Neural progenitor cell (in vitro differentiated cells): ENCODE data around the gene PROSER2. TPM values are rescaled to one million over a fixed set of nuclear protein-coding genes. Genes with fewer than 3 reads are reported as not detected.

Experiments
- DNase-seq: peaks from one replicate; pipeline ENCODE4 v3.0.0-alpha.2; 2016; ENCODE audit warnings: low spot score
- H2AFZ ChIP-seq: fragments of 200-600 bp; sonication (generic); replicated peaks from 2 replicates; pipeline ENCODE4 v1.6.1; 2016; ENCODE audit warnings: antibody characterized with exemption
- H3F3A ChIP-seq: fragments of 200-600 bp; sonication (generic); 2 replicates; pipeline ENCODE4 v1.6.1; 2016; ENCODE audit warnings: antibody characterized with exemption, low read depth
- H3K27ac ChIP-seq: fragments of 200-600 bp; sonication (generic); 2 replicates; pipeline ENCODE4 v1.5.1; 2016; ENCODE audit warnings: mild to moderate bottlenecking
- H3K27me3 ChIP-seq: fragments of 200-600 bp; sonication (generic); 2 replicates; pipeline ENCODE4 v1.6.1; 2016; ENCODE audit warnings: mild to moderate bottlenecking, moderate library complexity
- H3K36me3 ChIP-seq: fragments of 200-600 bp; sonication (generic); 2 replicates; pipeline ENCODE4 v1.5.1; 2016
- H3K4me1 ChIP-seq: fragments of 200-600 bp; sonication (generic); 2 replicates; pipeline ENCODE4 v1.6.1; 2016; ENCODE audit warnings: mixed run types
- H3K4me2 ChIP-seq: fragments of 200-600 bp; sonication (generic); 2 replicates; pipeline ENCODE4 v1.6.1; 2016
- H3K4me3 ChIP-seq: fragments of 200-600 bp; sonication (generic); 2 replicates; pipeline ENCODE4 v1.5.1; 2016
- H3K79me2 ChIP-seq: fragments of 200-600 bp; sonication (generic); 2 replicates; pipeline ENCODE4 v1.6.1; 2016; ENCODE audit warnings: low read depth
- H3K9ac ChIP-seq: fragments of 200-600 bp; sonication (generic); 2 replicates; pipeline ENCODE4 v1.6.1; 2016
- H3K9me3 ChIP-seq: fragments of 200-600 bp; sonication (generic); 2 replicates; pipeline ENCODE4 v1.5.1; 2016; ENCODE audit warnings: low read depth
- H4K20me1 ChIP-seq: fragments of 200-600 bp; sonication (generic); 2 replicates; pipeline ENCODE4 v1.6.1; 2016; ENCODE audit warnings: low read depth
- H3K27ac Mint-ChIP-seq: 3 replicates; pipeline ENCODE4 v1.8.0; 2021; ENCODE audit warnings: mixed read lengths
- H3K27me3 Mint-ChIP-seq: 2 replicates; pipeline ENCODE4 v1.8.0; 2022; ENCODE audit warnings: low read depth, mild to moderate bottlenecking, inconsistent platforms, moderate library complexity, mixed read lengths; ENCODE audit not compliant: insufficient read depth
- H3K36me3 Mint-ChIP-seq: 3 replicates; pipeline ENCODE4 v1.8.0; 2021; ENCODE audit warnings: mixed read lengths
- H3K4me1 Mint-ChIP-seq: 3 replicates; pipeline ENCODE4 v1.8.0; 2021; ENCODE audit warnings: mixed read lengths
- H3K4me3 Mint-ChIP-seq: 3 replicates; pipeline ENCODE4 v1.8.0; 2021; ENCODE audit warnings: mild to moderate bottlenecking, moderate library complexity, mixed read lengths
- H3K9me3 Mint-ChIP-seq: 3 replicates; pipeline ENCODE4 v1.8.0; 2020; ENCODE audit warnings: mixed read lengths
- CTCF ChIP-seq: fragments of 200-600 bp; sonication (generic); IDR thresholded peaks from 2 replicates; pipeline ENCODE4 v1.5.1; 2017; ENCODE audit warnings: antibody characterized with exemption, mild to moderate bottlenecking
- EZH2 ChIP-seq: fragments of 200-600 bp; sonication (generic); IDR thresholded peaks from 2 replicates; pipeline ENCODE4 v1.6.1; 2017; ENCODE audit warnings: antibody characterized with exemption, mild to moderate bottlenecking, moderate library complexity
- EZH2phosphoT487 ChIP-seq: fragments of 200-600 bp; sonication (generic); IDR thresholded peaks from 2 replicates; pipeline ENCODE4 v1.6.1; 2017; ENCODE audit warnings: antibody characterized with exemption
- total RNA-seq: library from RNA; depleted of rRNA; stranded (reverse); fragments of >200 nt; gene quantifications from 2 replicates; pipeline ENCODE4 v1.2.3, GENCODE V29; 2015; ENCODE audit warnings: low replicate concordance

PROSER2 gene
- total RNA-seq, 1 donor from 2014 or later: 2.3 TPM

GRCh38 chr10:11795101-11795920 lies 27.8 kb upstream of the PROSER2 start:
- Histone ChIP-seq H4K20me1 (no peaks in the 10 kb centered on the region), H3K9me3 (no peaks in the 10 kb centered on the region), H3K4me3 (no peak overlapping the region), H3F3A (peaks cover 29% of the 10 kb centered on the region), H3K4me2 (no peak overlapping the region), H3K4me1 (peaks cover 8% of the 10 kb centered on the region), H2AFZ (no peak overlapping the region), H3K79me2 (no peaks in the 10 kb centered on the region), H3K27ac (no peak overlapping the region), H3K36me3 (no peaks in the 10 kb centered on the region), H3K9ac (no peak overlapping the region), H3K27me3 (no peaks in the 10 kb centered on the region)
- TF ChIP-seq EZH2phosphoT487 (no peak), CTCF (no peak), EZH2 (no peak)
- Mint-ChIP-seq H3K9me3 (peaks cover 17% of the 10 kb centered on the region), H3K27me3 (peaks cover 4% of the 10 kb centered on the region), H3K4me1 (peaks cover 25% of the 10 kb centered on the region), H3K27ac (no peak overlapping the region), H3K36me3 (no peaks in the 10 kb centered on the region), H3K4me3 (no peak overlapping the region)
- DNase-seq: no peak

GRCh38 chr10:11796474-11796873 lies 26.7 kb upstream of the PROSER2 start:
- no peak overlapping the region for H3K4me3 ChIP-seq
- no peak overlapping the region for H3K27ac ChIP-seq
- no peaks in the 10 kb centered on the region for H3K79me2 ChIP-seq

GRCh38 chr10:11797281-11797680 lies 25.9 kb upstream of the PROSER2 start:
- Mint-ChIP-seq H3K4me1 (peaks cover 25% of the 10 kb centered on the region), H3K27me3 (peaks cover 4% of the 10 kb centered on the region), H3K27ac (peak overlapping the region; percentile 50), H3K9me3 (peaks cover 15% of the 10 kb centered on the region), H3K36me3 (no peaks in the 10 kb centered on the region), H3K4me3 (no peak overlapping the region)
- no peak overlapping the region for H3K27ac ChIP-seq
- no peaks in the 10 kb centered on the region for H3K27me3 ChIP-seq
- no peak overlapping the region for H2AFZ ChIP-seq
- H3K9ac ChIP-seq: no peak overlapping the region
- H3K4me2 ChIP-seq: no peak overlapping the region
- H3F3A ChIP-seq: peaks cover 29% of the 10 kb centered on the region
- H3K79me2 ChIP-seq: no peaks in the 10 kb centered on the region
- H3K36me3 ChIP-seq: no peaks in the 10 kb centered on the region
- no peaks in the 10 kb centered on the region for H4K20me1 ChIP-seq
- no peaks in the 10 kb centered on the region for H3K9me3 ChIP-seq
- peaks cover 8% of the 10 kb centered on the region for H3K4me1 ChIP-seq
- TF ChIP-seq CTCF (no peak), EZH2phosphoT487 (no peak), EZH2 (no peak)
- no peak overlapping the region for H3K4me3 ChIP-seq
- DNase-seq: no peak

More at GRCh38 chr10:11796474-11796873, 26.7 kb upstream of the PROSER2 start:
- TF ChIP-seq EZH2 (no peak), EZH2phosphoT487 (no peak), CTCF (no peak)
- peaks cover 25% of the 10 kb centered on the region for H3K4me1 Mint-ChIP-seq
- Histone ChIP-seq H3K27me3 (no peaks in the 10 kb centered on the region), H3K9me3 (no peaks in the 10 kb centered on the region), H3F3A (peaks cover 29% of the 10 kb centered on the region), H3K9ac (no peak overlapping the region), H4K20me1 (no peaks in the 10 kb centered on the region), H3K36me3 (no peaks in the 10 kb centered on the region), H2AFZ (no peak overlapping the region), H3K4me1 (peaks cover 8% of the 10 kb centered on the region), H3K4me2 (no peak overlapping the region)
- H3K36me3 Mint-ChIP-seq: no peaks in the 10 kb centered on the region
- no peak overlapping the region for H3K27ac Mint-ChIP-seq
- peaks cover 17% of the 10 kb centered on the region for H3K9me3 Mint-ChIP-seq
- H3K27me3 Mint-ChIP-seq: peaks cover 4% of the 10 kb centered on the region
- no peak for DNase-seq
- H3K4me3 Mint-ChIP-seq: no peak overlapping the region
